HEK293 (cell line): Measurements from ENCODE around the gene TBC1D16.
A peak's percentile ranks its signal among the peaks of the same experiment; 100 is the strongest.

ENCODE experiments used
- CTCF ChIA-PET: fragments of 350-600 bp; formaldehyde crosslinking; extraction: SDS; loops from one replicate; lab custom pipeline; 2021; ENCODE audit warnings: antibody characterized with exemption; lab: Yijun Ruan, JAX
- POLR2A ChIA-PET: fragments of 300-600 bp; formaldehyde crosslinking; extraction: SDS; loops from one replicate; lab custom pipeline; 2020; ENCODE audit warnings: antibody characterized with exemption, inconsistent platforms; lab: Yijun Ruan, JAX
- H3K27ac ChIP-seq: fragments of 200-500 bp; sonication (Bioruptor generic); 2 replicates; pipeline ENCODE4 v1.5.1; 2014; ENCODE audit warnings: low read depth, low read length, control low read depth, inconsistent platforms; ENCODE audit errors: extremely low read depth
- H3K36me3 ChIP-seq, 2 experiments: fragments of 200-500 bp in 1 of 2; sonication (Bioruptor generic) in 1 of 2; 1 replicate in 1 of 2; 2 replicates in 1 of 2; pipeline ENCODE4 v1.5.1; 2014 to 2017; ENCODE audit warnings: inconsistent platforms in 2 of 2, low read length in 2 of 2; ENCODE audit not compliant: control insufficient read depth in 2 of 2, insufficient read depth in 1 of 2
- H3K4me1 ChIP-seq: fragments of 200-500 bp; sonication (Bioruptor generic); 2 replicates; pipeline ENCODE4 v1.5.1; 2014; ENCODE audit warnings: mild to moderate bottlenecking, low read length, inconsistent platforms; ENCODE audit not compliant: control insufficient read depth, insufficient read depth
- H3K4me3 ChIP-seq: 2 replicates; pipeline ENCODE4 v1.5.1; 2011; ENCODE audit warnings: low read depth, mild to moderate bottlenecking, control low read depth, low read length, moderate library complexity
- H3K9me3 ChIP-seq: fragments of 200-500 bp; sonication (Bioruptor generic); 2 replicates; pipeline ENCODE4 v1.5.1; 2014; ENCODE audit warnings: low read depth, low read length, inconsistent platforms; ENCODE audit not compliant: control insufficient read depth, insufficient read depth
- HOXC10 ChIP-seq: sonication (generic); formaldehyde crosslinking; IDR thresholded peaks from 2 replicates; pipeline ENCODE4 v1.8.1; 2023; ENCODE audit warnings: mild to moderate bottlenecking, missing genetic modification reagents
- KLF10 ChIP-seq: fragments of 450-650 bp; IDR thresholded peaks from 2 replicates; pipeline ENCODE4 v1.5.1; 2018; ENCODE audit warnings: missing biosample characterization, mild to moderate bottlenecking, missing genetic modification characterization
- KLF16 ChIP-seq: fragments of 450-650 bp; formaldehyde crosslinking; IDR thresholded peaks from 2 replicates; pipeline ENCODE4 v1.5.1; 2017; ENCODE audit warnings: missing biosample characterization, missing genetic modification characterization
- OVOL3 ChIP-seq: fragments of 450-650 bp; formaldehyde crosslinking; IDR thresholded peaks from 2 replicates; pipeline ENCODE4 v1.5.1; 2016; ENCODE audit warnings: missing biosample characterization, missing genetic modification characterization
- SALL2 ChIP-seq: fragments of 450-650 bp; formaldehyde crosslinking; IDR thresholded peaks from 2 replicates; pipeline ENCODE4 v1.5.0; 2017; ENCODE audit warnings: missing biosample characterization, mild to moderate bottlenecking, missing genetic modification characterization, borderline replicate concordance
- ZBTB8A ChIP-seq: fragments of 450-650 bp; formaldehyde crosslinking; IDR thresholded peaks from 2 replicates; pipeline ENCODE4 v1.5.1; 2016; ENCODE audit warnings: missing biosample characterization, missing genetic modification characterization
- ZNF114 ChIP-seq: fragments of 450-650 bp; formaldehyde crosslinking; IDR thresholded peaks from 2 replicates; pipeline ENCODE4 v1.5.0; 2017; ENCODE audit warnings: missing biosample characterization, missing genetic modification characterization
- ZNF366 ChIP-seq: fragments of 450-650 bp; formaldehyde crosslinking; conservative IDR thresholded peaks from 2 replicates; pipeline ENCODE4 v1.5.1; 2016; ENCODE audit warnings: missing biosample characterization, missing genetic modification characterization
- ZNF423 ChIP-seq: fragments of 450-650 bp; formaldehyde crosslinking; IDR thresholded peaks from 2 replicates; pipeline ENCODE4 v1.5.1; 2016; ENCODE audit warnings: missing biosample characterization, missing genetic modification characterization
- ZNF561 ChIP-seq: fragments of 450-650 bp; IDR thresholded peaks from 2 replicates; pipeline ENCODE4 v1.5.1; 2018; ENCODE audit warnings: missing biosample characterization, missing genetic modification characterization, borderline replicate concordance
- ZNF596 ChIP-seq: fragments of 450-650 bp; IDR thresholded peaks from 2 replicates; pipeline ENCODE4 v1.5.0; 2018; ENCODE audit warnings: missing biosample characterization, mild to moderate bottlenecking, missing genetic modification characterization, moderate library complexity
- ZNF600 ChIP-seq: fragments of 450-650 bp; formaldehyde crosslinking; IDR thresholded peaks from 2 replicates; pipeline ENCODE4 v1.5.1; 2016; ENCODE audit warnings: missing biosample characterization, missing genetic modification characterization
- ZNF654 ChIP-seq: fragments of 450-650 bp; formaldehyde crosslinking; IDR thresholded peaks from 2 replicates; pipeline ENCODE4 v1.5.1; 2016; ENCODE audit warnings: low read depth, missing biosample characterization, missing genetic modification characterization
- ZNF664 ChIP-seq: fragments of 450-650 bp; formaldehyde crosslinking; IDR thresholded peaks from 2 replicates; pipeline ENCODE4 v1.5.1; 2016; ENCODE audit warnings: missing biosample characterization, missing genetic modification characterization
- ZNF777 ChIP-seq: fragments of 450-650 bp; formaldehyde crosslinking; IDR thresholded peaks from 2 replicates; pipeline ENCODE4 v1.5.1; 2017; ENCODE audit warnings: missing biosample characterization, missing genetic modification characterization, borderline replicate concordance
- TF ChIP-seq, protein P1 (sequence below): fragments of 450-650 bp; formaldehyde crosslinking; IDR thresholded peaks from 2 replicates; pipeline ENCODE4 v1.5.1; 2016; ENCODE audit warnings: missing biosample characterization, missing genetic modification characterization
- TF ChIP-seq, protein P2 (sequence below): fragments of 450-650 bp; formaldehyde crosslinking; IDR thresholded peaks from 2 replicates; pipeline ENCODE4 v1.5.1; 2016; ENCODE audit warnings: missing biosample characterization, missing genetic modification characterization
- TF ChIP-seq, protein P3 (sequence below): fragments of 450-650 bp; formaldehyde crosslinking; IDR thresholded peaks from 2 replicates; pipeline ENCODE4 v1.5.1; 2016; ENCODE audit warnings: missing biosample characterization, missing genetic modification characterization
- TF ChIP-seq, protein P4 (sequence below): fragments of 450-650 bp; formaldehyde crosslinking; IDR thresholded peaks from 2 replicates; pipeline ENCODE4 v1.5.1; 2016; ENCODE audit warnings: missing biosample characterization, missing genetic modification characterization
- TF ChIP-seq, protein P5 (sequence below): fragments of 450-650 bp; formaldehyde crosslinking; IDR thresholded peaks from 2 replicates; pipeline ENCODE4 v1.5.1; 2016; ENCODE audit warnings: missing biosample characterization, missing genetic modification characterization

TBC1D16 gene

DNA sequence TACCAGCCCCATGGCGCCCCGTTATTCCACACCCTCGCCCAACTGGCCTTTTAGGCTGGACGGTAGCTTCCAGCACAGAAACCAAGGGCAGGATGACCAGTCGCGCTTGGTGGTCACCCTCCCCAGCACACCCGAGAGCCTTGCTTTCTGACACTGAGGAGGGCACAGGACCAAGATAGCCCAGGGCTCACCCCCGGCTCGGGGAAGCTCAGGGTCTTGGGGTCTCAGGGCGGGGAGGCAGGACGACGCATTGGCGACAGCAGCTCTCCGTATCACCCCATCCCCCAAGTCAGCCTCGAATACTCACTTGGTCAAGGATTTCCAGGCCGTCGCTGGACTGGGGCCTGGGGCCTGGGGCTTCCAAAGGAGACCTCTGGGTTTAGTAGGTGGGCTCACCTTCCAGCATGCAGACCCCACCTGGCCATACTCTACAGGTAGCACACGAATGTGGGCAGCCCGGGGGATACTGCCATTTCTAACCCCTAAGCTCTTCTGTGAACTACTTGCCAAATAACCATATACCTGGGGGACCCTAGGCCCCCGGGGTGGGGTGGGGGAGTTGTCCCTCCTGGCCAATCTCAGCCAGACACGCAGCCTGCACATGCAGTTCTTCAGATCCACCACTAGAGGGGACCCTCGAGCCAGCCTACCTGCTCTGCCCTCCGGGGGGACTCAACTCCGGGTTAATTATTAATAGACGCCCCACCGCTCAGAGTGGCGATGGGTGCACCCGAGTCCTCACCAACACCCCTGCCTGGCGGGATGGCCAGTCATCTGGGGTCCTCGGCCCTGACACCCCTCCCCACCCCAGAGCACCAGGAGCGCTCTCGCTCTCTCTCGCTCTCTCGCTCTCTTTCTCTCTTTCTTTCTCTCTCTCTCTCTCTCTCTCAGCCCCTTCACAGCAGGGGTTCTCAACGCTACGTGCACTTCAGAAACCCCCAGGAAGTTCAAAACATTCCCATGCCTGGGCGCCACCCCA, 30.0 kb downstream of the TBC1D16 start:
- CTCF ChIA-PET: interaction anchor here (0.6 to 6.9 kb wide), 41 partner anchors 9 to 405 kb away, joined by 3 to 58 read pairs (median 4); partner anchors contain the start of gene GAA
- POLR2A ChIA-PET: no interaction called here
- peak overlapping the region; percentile 4 for H3K4me3 ChIP-seq
- H3K36me3 ChIP-seq: peaks cover 0 to 18% of the 10 kb centered on the region in 2 experiments; a peak in 2 of 3 replicates
- no peaks in the 10 kb centered on the region for H3K4me1 ChIP-seq
- H3K9me3 ChIP-seq: no peaks in the 10 kb centered on the region
- no peak overlapping the region for H3K27ac ChIP-seq
- TF ChIP-seq ZNF777 (tag by site-specific recombination) (peak; percentile 51; the same call in 1 of the 2 replicates), ZNF561 (tag by site-specific recombination) (0 out of 2 replicates have a peak, but pooled peaks have one; percentile 41), ZBTB8A (tag by site-specific recombination) (0 out of 2 replicates have a peak, but pooled peaks have one; percentile 30), SALL2 (no peak), ZNF664 (no peak), KLF10 (tag by site-specific recombination) (peak; percentile 98), ZNF596 (tag by site-specific recombination) (peak; percentile 100), HOXC10 (CRISPR knock-in tag) (no peak), OVOL3 (no peak), ZNF654 (tag by site-specific recombination) (peak; percentile 83), ZNF600 (tag by site-specific recombination) (no peak), ZNF114 (tag by site-specific recombination) (no peak), ZNF366 (peak; percentile 81), ZNF423 (tag by site-specific recombination) (peak; percentile 60), KLF16 (tag by site-specific recombination) (0 out of 2 replicates have a peak, but pooled peaks have one; percentile 41)
- TF ChIP-seq, protein P1, sequence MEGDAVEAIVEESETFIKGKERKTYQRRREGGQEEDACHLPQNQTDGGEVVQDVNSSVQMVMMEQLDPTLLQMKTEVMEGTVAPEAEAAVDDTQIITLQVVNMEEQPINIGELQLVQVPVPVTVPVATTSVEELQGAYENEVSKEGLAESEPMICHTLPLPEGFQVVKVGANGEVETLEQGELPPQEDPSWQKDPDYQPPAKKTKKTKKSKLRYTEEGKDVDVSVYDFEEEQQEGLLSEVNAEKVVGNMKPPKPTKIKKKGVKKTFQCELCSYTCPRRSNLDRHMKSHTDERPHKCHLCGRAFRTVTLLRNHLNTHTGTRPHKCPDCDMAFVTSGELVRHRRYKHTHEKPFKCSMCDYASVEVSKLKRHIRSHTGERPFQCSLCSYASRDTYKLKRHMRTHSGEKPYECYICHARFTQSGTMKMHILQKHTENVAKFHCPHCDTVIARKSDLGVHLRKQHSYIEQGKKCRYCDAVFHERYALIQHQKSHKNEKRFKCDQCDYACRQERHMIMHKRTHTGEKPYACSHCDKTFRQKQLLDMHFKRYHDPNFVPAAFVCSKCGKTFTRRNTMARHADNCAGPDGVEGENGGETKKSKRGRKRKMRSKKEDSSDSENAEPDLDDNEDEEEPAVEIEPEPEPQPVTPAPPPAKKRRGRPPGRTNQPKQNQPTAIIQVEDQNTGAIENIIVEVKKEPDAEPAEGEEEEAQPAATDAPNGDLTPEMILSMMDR (tag by site-specific recombination): peak; percentile 86
- TF ChIP-seq, protein P2, sequence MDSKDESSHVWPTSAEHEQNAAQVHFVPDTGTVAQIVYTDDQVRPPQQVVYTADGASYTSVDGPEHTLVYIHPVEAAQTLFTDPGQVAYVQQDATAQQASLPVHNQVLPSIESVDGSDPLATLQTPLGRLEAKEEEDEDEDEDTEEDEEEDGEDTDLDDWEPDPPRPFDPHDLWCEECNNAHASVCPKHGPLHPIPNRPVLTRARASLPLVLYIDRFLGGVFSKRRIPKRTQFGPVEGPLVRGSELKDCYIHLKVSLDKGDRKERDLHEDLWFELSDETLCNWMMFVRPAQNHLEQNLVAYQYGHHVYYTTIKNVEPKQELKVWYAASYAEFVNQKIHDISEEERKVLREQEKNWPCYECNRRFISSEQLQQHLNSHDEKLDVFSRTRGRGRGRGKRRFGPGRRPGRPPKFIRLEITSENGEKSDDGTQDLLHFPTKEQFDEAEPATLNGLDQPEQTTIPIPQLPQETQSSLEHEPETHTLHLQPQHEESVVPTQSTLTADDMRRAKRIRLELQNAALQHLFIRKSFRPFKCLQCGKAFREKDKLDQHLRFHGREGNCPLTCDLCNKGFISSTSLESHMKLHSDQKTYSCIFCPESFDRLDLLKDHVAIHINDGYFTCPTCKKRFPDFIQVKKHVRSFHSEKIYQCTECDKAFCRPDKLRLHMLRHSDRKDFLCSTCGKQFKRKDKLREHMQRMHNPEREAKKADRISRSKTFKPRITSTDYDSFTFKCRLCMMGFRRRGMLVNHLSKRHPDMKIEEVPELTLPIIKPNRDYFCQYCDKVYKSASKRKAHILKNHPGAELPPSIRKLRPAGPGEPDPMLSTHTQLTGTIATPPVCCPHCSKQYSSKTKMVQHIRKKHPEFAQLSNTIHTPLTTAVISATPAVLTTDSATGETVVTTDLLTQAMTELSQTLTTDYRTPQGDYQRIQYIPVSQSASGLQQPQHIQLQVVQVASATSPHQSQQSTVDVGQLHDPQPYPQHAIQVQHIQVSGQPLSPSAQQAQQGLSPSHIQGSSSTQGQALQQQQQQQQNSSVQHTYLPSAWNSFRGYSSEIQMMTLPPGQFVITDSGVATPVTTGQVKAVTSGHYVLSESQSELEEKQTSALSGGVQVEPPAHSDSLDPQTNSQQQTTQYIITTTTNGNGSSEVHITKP: peak; percentile 80
- TF ChIP-seq, protein P3, sequence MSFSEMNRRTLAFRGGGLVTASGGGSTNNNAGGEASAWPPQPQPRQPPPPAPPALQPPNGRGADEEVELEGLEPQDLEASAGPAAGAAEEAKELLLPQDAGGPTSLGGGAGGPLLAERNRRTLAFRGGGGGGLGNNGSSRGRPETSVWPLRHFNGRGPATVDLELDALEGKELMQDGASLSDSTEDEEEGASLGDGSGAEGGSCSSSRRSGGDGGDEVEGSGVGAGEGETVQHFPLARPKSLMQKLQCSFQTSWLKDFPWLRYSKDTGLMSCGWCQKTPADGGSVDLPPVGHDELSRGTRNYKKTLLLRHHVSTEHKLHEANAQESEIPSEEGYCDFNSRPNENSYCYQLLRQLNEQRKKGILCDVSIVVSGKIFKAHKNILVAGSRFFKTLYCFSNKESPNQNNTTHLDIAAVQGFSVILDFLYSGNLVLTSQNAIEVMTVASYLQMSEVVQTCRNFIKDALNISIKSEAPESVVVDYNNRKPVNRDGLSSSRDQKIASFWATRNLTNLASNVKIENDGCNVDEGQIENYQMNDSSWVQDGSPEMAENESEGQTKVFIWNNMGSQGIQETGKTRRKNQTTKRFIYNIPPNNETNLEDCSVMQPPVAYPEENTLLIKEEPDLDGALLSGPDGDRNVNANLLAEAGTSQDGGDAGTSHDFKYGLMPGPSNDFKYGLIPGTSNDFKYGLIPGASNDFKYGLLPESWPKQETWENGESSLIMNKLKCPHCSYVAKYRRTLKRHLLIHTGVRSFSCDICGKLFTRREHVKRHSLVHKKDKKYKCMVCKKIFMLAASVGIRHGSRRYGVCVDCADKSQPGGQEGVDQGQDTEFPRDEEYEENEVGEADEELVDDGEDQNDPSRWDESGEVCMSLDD: peak; percentile 40; the same call in 1 of the 2 replicates
- TF ChIP-seq, protein P4, sequence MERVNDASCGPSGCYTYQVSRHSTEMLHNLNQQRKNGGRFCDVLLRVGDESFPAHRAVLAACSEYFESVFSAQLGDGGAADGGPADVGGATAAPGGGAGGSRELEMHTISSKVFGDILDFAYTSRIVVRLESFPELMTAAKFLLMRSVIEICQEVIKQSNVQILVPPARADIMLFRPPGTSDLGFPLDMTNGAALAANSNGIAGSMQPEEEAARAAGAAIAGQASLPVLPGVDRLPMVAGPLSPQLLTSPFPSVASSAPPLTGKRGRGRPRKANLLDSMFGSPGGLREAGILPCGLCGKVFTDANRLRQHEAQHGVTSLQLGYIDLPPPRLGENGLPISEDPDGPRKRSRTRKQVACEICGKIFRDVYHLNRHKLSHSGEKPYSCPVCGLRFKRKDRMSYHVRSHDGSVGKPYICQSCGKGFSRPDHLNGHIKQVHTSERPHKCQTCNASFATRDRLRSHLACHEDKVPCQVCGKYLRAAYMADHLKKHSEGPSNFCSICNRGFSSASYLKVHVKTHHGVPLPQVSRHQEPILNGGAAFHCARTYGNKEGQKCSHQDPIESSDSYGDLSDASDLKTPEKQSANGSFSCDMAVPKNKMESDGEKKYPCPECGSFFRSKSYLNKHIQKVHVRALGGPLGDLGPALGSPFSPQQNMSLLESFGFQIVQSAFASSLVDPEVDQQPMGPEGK: peak; percentile 82
- TF ChIP-seq, protein P5, sequence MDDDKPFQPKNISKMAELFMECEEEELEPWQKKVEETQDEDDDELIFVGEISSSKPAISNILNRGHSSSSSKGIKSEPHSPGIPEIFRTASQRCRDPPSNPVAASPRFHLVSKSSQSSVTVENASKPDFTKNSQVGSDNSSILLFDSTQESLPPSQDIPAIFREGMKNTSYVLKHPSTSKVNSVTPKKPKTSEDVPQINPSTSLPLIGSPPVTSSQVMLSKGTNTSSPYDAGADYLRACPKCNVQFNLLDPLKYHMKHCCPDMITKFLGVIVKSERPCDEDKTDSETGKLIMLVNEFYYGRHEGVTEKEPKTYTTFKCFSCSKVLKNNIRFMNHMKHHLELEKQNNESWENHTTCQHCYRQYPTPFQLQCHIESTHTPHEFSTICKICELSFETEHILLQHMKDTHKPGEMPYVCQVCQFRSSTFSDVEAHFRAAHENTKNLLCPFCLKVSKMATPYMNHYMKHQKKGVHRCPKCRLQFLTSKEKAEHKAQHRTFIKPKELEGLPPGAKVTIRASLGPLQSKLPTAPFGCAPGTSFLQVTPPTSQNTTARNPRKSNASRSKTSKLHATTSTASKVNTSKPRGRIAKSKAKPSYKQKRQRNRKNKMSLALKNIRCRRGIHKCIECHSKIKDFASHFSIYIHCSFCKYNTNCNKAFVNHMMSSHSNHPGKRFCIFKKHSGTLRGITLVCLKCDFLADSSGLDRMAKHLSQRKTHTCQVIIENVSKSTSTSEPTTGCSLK (tag by site-specific recombination): no peak
